ENCODE measurements around the gene KANSL1.

GRCh38 chr17:46086821-46087220 lies 106.4 kb downstream of the KANSL1 start:
- TF ChIP-seq POLR2A (IDR thresholded peaks at IDR 0.05; ENCODE audit: low read depth, low read length), result no peak
- TF ChIP-seq POLR2AphosphoS5 (IDR thresholded peaks at IDR 0.05; ENCODE audit: low read depth, low read length), result no peak
- no peak for TF ChIP-seq TAF1 (IDR thresholded peaks at IDR 0.05; ENCODE audit: borderline replicate concordance, low read depth, low read length)
